NCI-H2196 (cell line): ENCODE results near the gene CD93.

Experiments used
- DNase-seq: peaks from one replicate; lab custom pipeline; 2025; ENCODE audit not compliant: unreplicated experiment; lab: John Stamatoyannopoulos, UW

Gene CD93

GRCh38 chr20:23100720-23101107, 14.6 kb upstream of the CD93 start:
- DNase-seq = no peak

- DNase-seq = no peak
Observed at GRCh38 chr20:23099791-23100719, 13.9 kb upstream of the CD93 start.

GRCh38 chr20:23097636-23098580, 11.8 kb upstream of the CD93 start:
- no peak for DNase-seq

- no peak for DNase-seq
Observed at GRCh38 chr20:23096986-23097520, 10.9 kb upstream of the CD93 start.

DNA sequence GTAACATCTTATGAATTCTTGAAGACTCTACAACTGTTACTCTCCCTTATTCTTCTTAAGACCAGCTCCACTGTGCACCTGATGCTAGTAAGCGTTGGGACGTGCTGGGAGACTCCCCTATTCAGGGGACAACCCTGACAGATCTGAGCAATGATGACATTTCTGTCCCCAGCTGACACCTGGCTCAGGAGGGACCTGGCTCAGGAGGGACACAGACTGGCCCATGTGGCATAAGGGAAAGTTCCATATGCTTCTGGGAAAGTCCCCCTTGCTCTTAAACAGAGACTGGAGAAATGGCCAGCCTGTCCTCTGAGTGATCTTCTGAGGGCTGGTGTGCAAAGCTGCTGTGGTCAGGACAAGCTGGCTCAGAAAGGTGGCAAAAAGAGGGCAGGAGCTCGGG, 10.0 kb upstream of the CD93 start:
- DNase-seq = no peak

DNA sequence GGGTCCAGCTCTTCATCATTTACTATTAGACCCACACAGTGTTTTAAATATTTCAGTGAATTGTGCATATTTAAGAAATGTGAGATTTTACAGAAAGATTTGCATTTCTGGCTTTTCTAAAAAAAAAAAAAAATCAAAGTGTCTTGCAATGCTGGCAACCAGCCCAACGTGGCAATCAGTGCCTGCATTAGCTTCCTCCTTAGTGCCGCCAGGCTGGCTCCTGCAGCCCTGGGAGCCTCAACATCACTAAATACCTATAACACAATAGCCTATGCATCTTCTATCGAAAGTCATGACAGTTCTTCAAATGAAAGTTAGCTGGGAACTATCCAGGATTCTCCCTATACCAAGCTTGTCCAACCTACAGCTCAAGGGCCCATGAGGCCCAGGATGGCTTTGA, 9.4 kb upstream of the CD93 start:
- no peak for DNase-seq

DNA sequence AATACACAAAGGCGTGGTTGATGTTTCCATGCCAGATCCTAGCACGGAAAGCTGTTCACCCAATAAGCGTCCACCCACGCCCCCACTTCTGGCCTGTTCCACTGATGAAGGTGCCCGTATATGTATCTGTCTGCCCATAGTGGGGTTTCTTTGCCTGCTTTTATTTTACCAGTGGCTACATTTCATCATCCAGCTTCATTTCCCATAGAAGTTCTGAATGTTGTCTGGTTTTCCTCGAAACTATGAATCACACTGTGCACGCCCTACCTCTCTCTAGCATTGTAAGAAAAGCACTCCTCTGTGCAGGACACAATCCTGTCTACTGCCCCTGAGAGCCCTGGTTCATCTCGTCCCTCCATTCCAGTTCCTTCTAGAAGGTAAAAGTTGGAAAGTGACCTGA, 8.8 kb upstream of the CD93 start:
- DNase-seq = no peak

DNA sequence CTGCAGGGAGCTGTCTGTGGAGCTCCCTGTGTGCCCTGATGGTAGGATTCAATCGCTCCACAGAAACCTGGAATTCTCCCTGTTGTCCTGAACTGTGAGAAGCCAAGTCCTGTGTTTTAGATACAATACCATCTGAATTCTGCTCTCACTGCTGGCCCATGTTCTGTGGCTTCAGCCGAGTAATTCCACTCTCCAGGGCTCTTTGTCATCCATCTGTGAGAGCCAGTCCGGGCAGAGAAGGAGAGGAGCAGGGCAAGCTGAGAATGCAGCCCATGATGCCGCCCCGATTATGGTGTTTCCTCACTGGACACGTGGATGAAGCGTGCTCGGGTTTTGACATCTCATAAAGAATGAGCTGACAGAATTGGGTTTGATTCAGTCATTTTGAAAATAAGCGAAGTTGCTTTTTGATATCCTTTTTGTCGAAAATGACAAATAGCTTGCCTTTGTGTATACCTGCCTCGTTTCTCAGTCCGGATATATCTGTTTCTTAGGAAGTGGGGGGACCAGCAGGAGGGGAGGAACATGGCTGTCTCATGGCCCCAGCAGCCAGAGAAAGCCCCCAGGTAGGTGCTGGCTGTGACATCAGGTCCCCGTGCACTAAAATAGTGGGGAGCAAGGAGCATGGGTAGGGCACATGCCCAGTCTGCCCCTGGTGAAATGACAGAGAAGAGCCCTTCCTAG, 8.2 kb upstream of the CD93 start:
- no peak for DNase-seq

DNA sequence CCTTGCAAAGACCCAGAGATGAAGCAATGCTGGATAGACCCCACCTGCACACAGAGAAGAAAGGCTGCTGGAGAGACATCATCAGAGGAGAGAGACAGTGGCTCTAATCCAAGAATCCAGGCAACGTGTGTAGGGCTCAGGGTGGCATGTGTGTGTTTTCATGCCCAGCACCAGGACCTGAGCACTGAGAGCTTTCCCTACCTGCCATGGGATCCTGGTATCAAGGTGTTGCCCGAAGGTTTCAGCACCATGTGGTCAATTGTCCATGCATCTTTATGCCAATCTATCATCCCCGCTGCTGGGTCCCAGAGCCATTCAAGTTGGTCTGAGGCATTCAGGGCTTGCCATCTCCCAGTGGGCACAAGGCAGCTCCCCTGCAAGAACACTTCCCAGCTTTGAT, 7.5 kb upstream of the CD93 start:
- DNase-seq = no peak

DNA sequence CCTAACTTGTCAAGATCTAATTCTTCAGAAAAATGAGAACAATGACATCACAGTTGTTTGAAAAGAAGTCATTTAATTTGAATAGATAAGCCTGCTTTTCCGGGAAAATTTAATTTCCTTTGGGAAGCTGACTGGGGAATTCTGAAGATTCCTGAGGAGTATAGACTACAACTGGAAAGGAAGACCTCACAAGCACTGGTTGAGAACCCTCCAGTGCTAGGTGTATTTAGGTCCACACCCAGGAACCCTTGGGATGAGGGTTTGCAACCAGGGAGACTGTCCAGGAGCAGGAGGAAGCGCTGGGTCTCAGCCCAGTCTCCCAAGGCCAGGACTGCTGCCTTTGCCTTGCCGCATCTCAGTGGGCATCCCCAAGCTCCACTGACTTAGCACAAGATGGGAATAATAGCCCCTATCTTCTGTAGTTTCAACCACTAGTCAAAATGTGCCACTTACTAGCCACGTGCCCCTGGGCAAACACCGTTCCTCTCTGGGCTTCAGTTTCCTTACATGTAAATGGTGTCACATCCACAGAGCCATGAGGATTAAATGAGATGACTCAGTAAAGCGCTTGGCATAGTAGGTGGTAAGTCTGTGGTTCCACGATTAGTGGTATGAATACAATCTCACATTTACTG, 6.9 kb upstream of the CD93 start:
- DNase-seq = no peak

DNA sequence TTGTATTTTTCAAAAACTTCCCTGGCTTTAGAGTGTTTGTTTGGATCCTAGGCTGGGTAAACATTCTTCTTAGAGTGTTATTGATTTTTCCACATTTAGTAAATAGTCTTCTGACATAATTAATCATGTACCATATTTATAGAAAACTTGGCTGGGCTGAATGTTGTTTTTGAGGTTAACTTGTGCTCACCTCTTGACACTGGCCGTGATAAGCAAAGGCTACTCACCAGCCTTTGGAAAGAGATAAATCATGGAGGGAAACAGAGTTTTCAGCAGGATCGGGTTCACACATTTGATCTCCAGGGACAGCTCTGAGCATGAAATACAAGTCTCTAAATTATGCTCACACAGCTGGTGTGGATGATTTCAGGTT, 6.2 kb upstream of the CD93 start:
- peak; percentile 13 for DNase-seq

DNA sequence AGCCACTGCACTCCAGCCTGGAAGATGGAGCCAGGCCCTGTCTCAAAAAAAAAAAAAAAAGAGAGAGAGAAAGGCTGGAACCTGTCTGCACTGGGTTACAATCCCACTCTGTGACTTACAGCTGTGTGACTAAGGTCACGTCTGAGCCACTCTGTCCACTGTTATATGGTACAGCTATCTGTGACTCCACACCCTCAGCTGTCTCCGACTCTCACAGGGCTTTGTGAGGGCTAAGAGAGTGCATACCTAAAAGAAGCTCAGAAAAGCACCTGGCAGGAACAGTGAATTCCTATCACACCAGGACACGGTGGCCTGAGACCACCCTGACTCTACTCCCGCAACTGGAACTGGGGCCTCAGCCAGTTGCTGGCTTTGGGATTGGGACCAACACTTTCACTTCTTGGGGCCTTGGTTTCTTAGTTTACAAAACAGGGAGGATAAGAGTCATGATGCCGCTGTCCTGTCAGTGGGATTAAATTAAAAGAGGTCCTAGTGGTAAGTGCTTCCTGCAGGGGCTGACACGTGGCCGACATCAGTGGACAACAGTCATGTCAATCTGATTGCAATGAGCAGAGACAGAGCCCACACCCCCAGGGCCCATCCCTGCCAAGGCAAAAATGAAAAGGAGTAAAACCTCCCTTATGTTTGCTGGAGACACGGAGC, 5.7 kb upstream of the CD93 start:
- DNase-seq = no peak

- no peak for DNase-seq
Observed at GRCh38 chr20:23090878-23091277, 4.8 kb upstream of the CD93 start.

GRCh38 chr20:23090147-23090546, 4.0 kb upstream of the CD93 start:
- no peak for DNase-seq

GRCh38 chr20:23088866-23089265, 2.7 kb upstream of the CD93 start:
- DNase-seq = no peak

DNA sequence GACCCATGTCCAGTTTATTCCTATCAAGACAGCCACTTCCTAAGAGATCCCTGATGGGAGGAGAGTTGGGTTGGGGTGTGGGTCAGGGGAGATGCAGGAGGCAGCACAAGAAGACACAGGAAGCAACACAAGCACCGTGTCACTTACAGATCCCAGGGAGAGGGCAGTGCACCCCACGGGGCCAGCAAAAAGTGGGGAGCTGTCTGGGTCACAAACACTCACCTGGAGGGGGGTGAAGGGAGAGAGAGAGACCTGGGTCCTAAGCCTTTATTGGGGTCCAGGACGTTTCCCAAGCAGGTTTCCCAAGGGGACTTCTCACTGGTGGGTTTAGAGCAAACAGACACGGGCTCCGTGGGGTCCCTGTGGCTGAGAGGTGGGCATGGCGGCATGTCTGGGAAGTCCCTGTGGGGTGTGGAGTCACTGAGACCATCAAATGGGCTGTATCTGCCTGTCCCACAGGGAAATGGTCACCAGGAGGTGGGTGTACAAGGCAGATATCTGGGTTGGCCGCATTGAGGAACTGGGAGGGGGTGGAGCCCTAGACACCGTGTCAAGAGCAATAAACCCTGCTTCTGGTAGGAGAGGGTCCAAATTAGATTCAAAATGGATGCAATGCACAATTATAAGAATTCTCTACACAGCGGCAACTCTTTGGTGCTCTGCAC, 1.6 kb upstream of the CD93 start:
- DNase-seq = no peak

GRCh38 chr20:23086931-23087411, 847 bp upstream of the CD93 start:
- DNase-seq = no peak

DNA sequence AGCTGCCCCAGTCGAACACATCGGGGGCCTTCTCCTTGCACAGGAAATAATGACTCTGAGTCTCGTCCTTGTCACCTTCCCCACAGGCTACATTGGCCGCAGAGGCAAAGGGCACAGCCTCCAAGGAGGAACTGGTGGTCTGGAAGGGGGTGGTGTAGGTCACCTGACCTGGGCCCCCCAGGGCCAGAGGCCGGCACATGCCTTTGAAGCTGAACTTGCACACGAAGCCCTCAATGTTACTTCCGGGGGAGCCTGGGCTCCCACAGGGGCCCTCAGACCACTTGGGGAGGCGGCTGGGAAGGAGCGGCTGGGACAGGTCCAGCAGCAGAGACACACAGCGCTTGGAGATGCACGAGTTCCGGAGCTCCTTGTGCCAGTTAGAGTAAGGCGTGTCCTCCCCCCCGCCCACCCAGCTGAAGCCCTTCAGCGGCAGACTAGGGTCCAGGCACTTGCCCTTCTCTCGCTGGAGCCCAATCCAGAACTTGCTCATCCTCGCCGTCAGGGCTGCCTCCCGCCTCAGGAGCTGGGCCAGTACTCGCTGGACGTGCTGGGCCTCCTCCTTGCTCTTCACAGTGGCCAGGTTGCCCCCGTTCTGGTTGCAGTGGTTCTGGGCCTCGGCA, 578 bp downstream of the CD93 start:
- DNase-seq = no peak

GRCh38 chr20:23084845-23085365, 1.2 kb downstream of the CD93 start:
- DNase-seq = no peak
